ENCODE measurements around the gene RBAK. TPM values are rescaled to one million over a fixed set of nuclear protein-coding genes. Genes with fewer than 3 reads are reported as not detected.
"Not testable (repeated sequence)": the region's sequence is repeated elsewhere in the genome, so short reads cannot be mapped to it uniquely, and the experiment has no call there.

Gene RBAK
- total RNA-seq, 1 experiment from 2014 or later, result 24.5 TPM

GRCh38 chr7:5064391-5065106 lies 18.9 kb downstream of the RBAK start:
- Histone ChIP-seq H3K9me3 (ENCODE audit: low read length) (peaks cover 82% of the 10 kb centered on the region), H3K9ac (ENCODE audit: low read length) (no peak overlapping the region), H3K4me2 (ENCODE audit: low read depth, low read length, poor library complexity, severe bottlenecking) (no peak overlapping the region), H4K20me1 (ENCODE audit: insufficient read depth, low read depth, low read length) (no peaks in the 10 kb centered on the region), H3K4me3 (ENCODE audit: low read length) (peak overlapping the region; percentile 19; the same call in 1 of the 2 replicates), H3K4me1 (ENCODE audit: low read length) (no peaks in the 10 kb centered on the region), H3K27me3 (ENCODE audit: low read length) (no peaks in the 10 kb centered on the region), H2AFZ (ENCODE audit: low read length) (no peak overlapping the region), H3K79me2 (ENCODE audit: low read length) (no peaks in the 10 kb centered on the region), H3K27ac (ENCODE audit: low read length) (no peak overlapping the region), H3K36me3 (ENCODE audit: insufficient read depth, low read length) (peaks cover 86% of the 10 kb centered on the region), H3K9me2 (replicated peaks; ENCODE audit: insufficient read depth, low read length) (no peaks in the 10 kb centered on the region)
- no peak for DNase-seq

GRCh38 chr7:5065107-5065407 lies 19.4 kb downstream of the RBAK start:
- no peaks in the 10 kb centered on the region for H3K27me3 ChIP-seq (ENCODE audit: low read length)
- no peak overlapping the region for H3K9ac ChIP-seq (ENCODE audit: low read length)
- H3K4me2 ChIP-seq (ENCODE audit: low read depth, low read length, poor library complexity, severe bottlenecking), result no peak overlapping the region
- no peak overlapping the region for H3K27ac ChIP-seq (ENCODE audit: low read length)
- peaks cover 81% of the 10 kb centered on the region for H3K36me3 ChIP-seq (ENCODE audit: insufficient read depth, low read length)
- no peaks in the 10 kb centered on the region for H3K9me2 ChIP-seq (replicated peaks; ENCODE audit: insufficient read depth, low read length)
- H3K79me2 ChIP-seq (ENCODE audit: low read length), result no peaks in the 10 kb centered on the region
- peaks cover 77% of the 10 kb centered on the region for H3K9me3 ChIP-seq (ENCODE audit: low read length)
- no peaks in the 10 kb centered on the region for H4K20me1 ChIP-seq (ENCODE audit: insufficient read depth, low read depth, low read length)
- no peak overlapping the region for H2AFZ ChIP-seq (ENCODE audit: low read length)
- H3K4me3 ChIP-seq (ENCODE audit: low read length), result no peak overlapping the region
- no peaks in the 10 kb centered on the region for H3K4me1 ChIP-seq (ENCODE audit: low read length)
- DNase-seq, result no peak

- H3K36me3 ChIP-seq (ENCODE audit: insufficient read depth, low read length), result peaks cover 48% of the 10 kb centered on the region
- no peak overlapping the region for H3K4me3 ChIP-seq (ENCODE audit: low read length)
- H3K27ac ChIP-seq (ENCODE audit: low read length), result no peak overlapping the region
- H3K27me3 ChIP-seq (ENCODE audit: low read length), result no peaks in the 10 kb centered on the region
- H3K9me3 ChIP-seq (ENCODE audit: low read length), result peaks cover 55% of the 10 kb centered on the region
- no peak overlapping the region for H3K4me2 ChIP-seq (ENCODE audit: low read depth, low read length, poor library complexity, severe bottlenecking)
- DNase-seq, result no peak
- no peaks in the 10 kb centered on the region for H3K9me2 ChIP-seq (replicated peaks; ENCODE audit: insufficient read depth, low read length)
- no peak overlapping the region for H3K9ac ChIP-seq (ENCODE audit: low read length)
- no peaks in the 10 kb centered on the region for H3K4me1 ChIP-seq (ENCODE audit: low read length)
- no peaks in the 10 kb centered on the region for H3K79me2 ChIP-seq (ENCODE audit: low read length)
- no peak overlapping the region for H2AFZ ChIP-seq (ENCODE audit: low read length)
- H4K20me1 ChIP-seq (ENCODE audit: insufficient read depth, low read depth, low read length), result no peaks in the 10 kb centered on the region
These were observed 22.9 kb downstream of the RBAK start for GRCh38 chr7:5068521-5068920.

GRCh38 chr7:5070206-5070605 lies 24.5 kb downstream of the RBAK start:
- H3K27ac ChIP-seq (ENCODE audit: low read length), result no peak overlapping the region
- H3K4me1 ChIP-seq (ENCODE audit: low read length), result no peaks in the 10 kb centered on the region
- H3K36me3 ChIP-seq (ENCODE audit: insufficient read depth, low read length), result peaks cover 31% of the 10 kb centered on the region
- H3K4me3 ChIP-seq (ENCODE audit: low read length), result no peak overlapping the region
- H3K79me2 ChIP-seq (ENCODE audit: low read length), result no peaks in the 10 kb centered on the region
- H2AFZ ChIP-seq (ENCODE audit: low read length), result no peak overlapping the region
- no peak overlapping the region for H3K4me2 ChIP-seq (ENCODE audit: low read depth, low read length, poor library complexity, severe bottlenecking)
- no peaks in the 10 kb centered on the region for H3K9me2 ChIP-seq (replicated peaks; ENCODE audit: insufficient read depth, low read length)
- no peak for DNase-seq
- no peaks in the 10 kb centered on the region for H4K20me1 ChIP-seq (ENCODE audit: insufficient read depth, low read depth, low read length)
- H3K27me3 ChIP-seq (ENCODE audit: low read length), result no peaks in the 10 kb centered on the region
- H3K9ac ChIP-seq (ENCODE audit: low read length), result no peak overlapping the region
- peaks cover 38% of the 10 kb centered on the region for H3K9me3 ChIP-seq (ENCODE audit: low read length)

GRCh38 chr7:5075187-5075586 lies 29.5 kb downstream of the RBAK start:
- H2AFZ ChIP-seq (ENCODE audit: low read length); H3K79me2 ChIP-seq (ENCODE audit: low read length); H3K27ac ChIP-seq (ENCODE audit: low read length); H3K9ac ChIP-seq (ENCODE audit: low read length); H3K9me2 ChIP-seq (replicated peaks; ENCODE audit: insufficient read depth, low read length); DNase-seq; H3K27me3 ChIP-seq (ENCODE audit: low read length); H3K9me3 ChIP-seq (ENCODE audit: low read length); H4K20me1 ChIP-seq (ENCODE audit: insufficient read depth, low read depth, low read length); H3K36me3 ChIP-seq (ENCODE audit: insufficient read depth, low read length); H3K4me1 ChIP-seq (ENCODE audit: low read length); H3K4me3 ChIP-seq (ENCODE audit: low read length); H3K4me2 ChIP-seq (ENCODE audit: low read depth, low read length, poor library complexity, severe bottlenecking): not testable (repeated sequence)

- H3K27ac ChIP-seq (ENCODE audit: low read length), result no peak overlapping the region
- H3K36me3 ChIP-seq (ENCODE audit: insufficient read depth, low read length), result no peaks in the 10 kb centered on the region
- H3K4me1 ChIP-seq (ENCODE audit: low read length), result no peaks in the 10 kb centered on the region
- H4K20me1 ChIP-seq (ENCODE audit: insufficient read depth, low read depth, low read length), result no peaks in the 10 kb centered on the region
- H3K27me3 ChIP-seq (ENCODE audit: low read length), result no peaks in the 10 kb centered on the region
- no peaks in the 10 kb centered on the region for H3K79me2 ChIP-seq (ENCODE audit: low read length)
- DNase-seq, result no peak
- H3K9ac ChIP-seq (ENCODE audit: low read length), result no peak overlapping the region
- no peaks in the 10 kb centered on the region for H3K9me2 ChIP-seq (replicated peaks; ENCODE audit: insufficient read depth, low read length)
- H3K4me3 ChIP-seq (ENCODE audit: low read length), result no peak overlapping the region
- H3K9me3 ChIP-seq (ENCODE audit: low read length), result no peaks in the 10 kb centered on the region
- H2AFZ ChIP-seq (ENCODE audit: low read length), result no peak overlapping the region
- no peak overlapping the region for H3K4me2 ChIP-seq (ENCODE audit: low read depth, low read length, poor library complexity, severe bottlenecking)
These were observed 32.1 kb downstream of the RBAK start for GRCh38 chr7:5077740-5078139.

GRCh38 chr7:5082806-5083205 lies 37.1 kb downstream of the RBAK start:
- H4K20me1 ChIP-seq (ENCODE audit: insufficient read depth, low read depth, low read length), result no peaks in the 10 kb centered on the region
- H3K27ac ChIP-seq (ENCODE audit: low read length), result no peak overlapping the region
- H3K27me3 ChIP-seq (ENCODE audit: low read length), result no peaks in the 10 kb centered on the region
- H3K4me2 ChIP-seq (ENCODE audit: low read depth, low read length, poor library complexity, severe bottlenecking), result no peak overlapping the region
- no peaks in the 10 kb centered on the region for H3K9me2 ChIP-seq (replicated peaks; ENCODE audit: insufficient read depth, low read length)
- H3K4me1 ChIP-seq (ENCODE audit: low read length), result no peaks in the 10 kb centered on the region
- no peaks in the 10 kb centered on the region for H3K36me3 ChIP-seq (ENCODE audit: insufficient read depth, low read length)
- no peak overlapping the region for H3K9ac ChIP-seq (ENCODE audit: low read length)
- no peak overlapping the region for H3K4me3 ChIP-seq (ENCODE audit: low read length)
- no peak overlapping the region for H2AFZ ChIP-seq (ENCODE audit: low read length)
- no peaks in the 10 kb centered on the region for H3K79me2 ChIP-seq (ENCODE audit: low read length)
- DNase-seq, result no peak
- no peaks in the 10 kb centered on the region for H3K9me3 ChIP-seq (ENCODE audit: low read length)

- H3K9ac ChIP-seq (ENCODE audit: low read length), result no peak overlapping the region
- no peak for DNase-seq
- no peak overlapping the region for H3K4me2 ChIP-seq (ENCODE audit: low read depth, low read length, poor library complexity, severe bottlenecking)
- H3K27ac ChIP-seq (ENCODE audit: low read length), result no peak overlapping the region
- H3K27me3 ChIP-seq (ENCODE audit: low read length), result no peaks in the 10 kb centered on the region
- H3K79me2 ChIP-seq (ENCODE audit: low read length), result no peaks in the 10 kb centered on the region
- no peaks in the 10 kb centered on the region for H3K9me2 ChIP-seq (replicated peaks; ENCODE audit: insufficient read depth, low read length)
- no peak overlapping the region for H2AFZ ChIP-seq (ENCODE audit: low read length)
- no peaks in the 10 kb centered on the region for H3K4me1 ChIP-seq (ENCODE audit: low read length)
- no peak overlapping the region for H3K4me3 ChIP-seq (ENCODE audit: low read length)
- no peaks in the 10 kb centered on the region for H4K20me1 ChIP-seq (ENCODE audit: insufficient read depth, low read depth, low read length)
- no peaks in the 10 kb centered on the region for H3K9me3 ChIP-seq (ENCODE audit: low read length)
- H3K36me3 ChIP-seq (ENCODE audit: insufficient read depth, low read length), result no peaks in the 10 kb centered on the region
These were observed 37.7 kb downstream of the RBAK start for GRCh38 chr7:5083311-5083711.

GRCh38 chr7:5086256-5086655 lies 40.6 kb downstream of the RBAK start:
- Histone ChIP-seq H3K9me2 (replicated peaks; ENCODE audit: insufficient read depth, low read length) (no peaks in the 10 kb centered on the region), H3K9me3 (ENCODE audit: low read length) (no peaks in the 10 kb centered on the region), H3K4me1 (ENCODE audit: low read length) (no peaks in the 10 kb centered on the region), H3K9ac (ENCODE audit: low read length) (no peak overlapping the region), H4K20me1 (ENCODE audit: insufficient read depth, low read depth, low read length) (no peaks in the 10 kb centered on the region), H3K27me3 (ENCODE audit: low read length) (no peaks in the 10 kb centered on the region), H3K4me3 (ENCODE audit: low read length) (no peak overlapping the region), H3K4me2 (ENCODE audit: low read depth, low read length, poor library complexity, severe bottlenecking) (no peak overlapping the region), H3K36me3 (ENCODE audit: insufficient read depth, low read length) (no peaks in the 10 kb centered on the region), H3K27ac (ENCODE audit: low read length) (no peak overlapping the region), H2AFZ (ENCODE audit: low read length) (no peak overlapping the region), H3K79me2 (ENCODE audit: low read length) (no peaks in the 10 kb centered on the region)
- no peak for DNase-seq
